SKM-1 treated with dmso at 0.1 percent for 144 hours (cell line): ENCODE results near the gene SOX6.
"Not testable (repeated sequence)": the region's sequence is repeated elsewhere in the genome, so short reads cannot be mapped to it uniquely, and the experiment has no call there.

ENCODE experiments used
- DNase-seq: peaks from one replicate; lab custom pipeline; 2025; ENCODE audit not compliant: unreplicated experiment; lab: John Stamatoyannopoulos, UW

Gene SOX6

DNA sequence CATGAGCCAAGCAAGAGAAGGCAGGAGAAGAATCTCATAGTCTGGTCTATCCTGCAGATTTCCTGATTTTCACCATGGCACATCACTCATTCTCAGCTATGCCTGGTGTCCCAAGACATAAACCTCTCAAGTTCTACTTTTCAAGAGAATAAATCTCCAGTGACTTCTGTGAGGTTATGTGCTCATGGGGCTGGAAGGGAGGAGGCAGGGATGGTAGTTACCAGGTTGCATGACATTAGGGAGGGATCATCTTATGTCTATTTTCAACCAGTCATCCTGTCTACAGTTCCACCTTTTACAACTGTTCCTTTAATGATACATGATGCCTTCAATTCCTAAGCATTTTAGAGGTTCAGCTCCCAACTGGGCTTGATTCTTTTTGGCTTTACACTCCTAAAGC, 297.7 kb downstream of the SOX6 start:
- no peak for DNase-seq

DNA sequence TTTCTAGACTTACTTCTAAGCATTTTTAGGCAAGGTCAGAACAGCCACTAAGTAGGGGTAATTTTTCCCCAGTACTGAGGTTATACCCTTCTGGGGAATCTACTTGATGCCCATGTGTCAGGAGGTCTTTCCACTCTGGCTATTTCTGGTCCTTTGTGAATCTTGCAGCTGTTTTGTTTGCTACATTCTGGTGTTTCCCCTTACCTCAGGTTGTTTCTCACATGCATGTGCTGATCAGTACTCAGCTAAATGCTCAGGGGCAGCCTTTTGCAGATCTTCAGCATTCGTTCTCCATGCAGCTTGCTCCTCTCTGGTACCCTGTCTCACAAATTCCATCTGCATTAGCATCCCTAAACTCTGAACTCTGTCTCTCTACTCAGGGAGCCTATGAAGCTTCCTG, 303.6 kb downstream of the SOX6 start:
- DNase-seq, result no peak

DNA sequence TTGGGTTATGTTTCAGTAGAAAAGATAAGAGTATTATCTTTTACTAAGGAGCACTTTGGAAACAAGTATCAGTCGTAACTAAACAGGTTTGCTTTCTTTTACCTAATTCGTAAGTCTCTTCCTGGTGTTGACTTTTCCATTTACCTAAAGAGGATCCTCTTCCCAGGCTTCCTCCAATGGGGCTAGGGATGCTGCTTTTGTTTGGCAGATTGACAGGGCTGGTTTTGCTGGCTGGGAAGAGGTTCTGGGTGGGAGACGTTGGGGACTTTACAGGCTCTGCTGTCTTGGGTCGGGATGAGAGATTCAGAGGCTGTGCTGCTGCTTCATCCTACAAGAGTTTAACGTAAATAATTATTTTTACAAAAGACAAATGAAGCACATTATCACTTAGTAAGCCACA, 306.7 kb downstream of the SOX6 start:
- DNase-seq, result no peak

DNA sequence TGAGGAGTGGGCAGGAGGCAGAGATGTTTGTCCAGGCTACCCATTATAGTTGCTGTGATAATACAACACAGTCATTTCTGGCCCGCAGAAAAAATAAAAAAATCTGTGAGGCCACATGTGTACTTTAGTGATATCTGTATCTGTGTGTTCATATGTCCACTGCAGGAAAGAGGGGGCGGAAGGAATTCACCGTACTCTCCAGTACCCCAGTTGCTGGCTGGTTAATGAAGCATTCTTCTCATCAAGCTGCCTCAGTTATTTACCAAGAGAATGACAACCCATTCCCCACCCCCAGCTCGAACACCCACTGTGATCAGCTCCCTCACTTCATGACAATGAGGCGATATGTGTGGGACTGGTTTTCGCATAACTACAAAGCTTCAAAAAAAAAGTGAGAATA, 309.3 kb downstream of the SOX6 start:
- no peak for DNase-seq

DNA sequence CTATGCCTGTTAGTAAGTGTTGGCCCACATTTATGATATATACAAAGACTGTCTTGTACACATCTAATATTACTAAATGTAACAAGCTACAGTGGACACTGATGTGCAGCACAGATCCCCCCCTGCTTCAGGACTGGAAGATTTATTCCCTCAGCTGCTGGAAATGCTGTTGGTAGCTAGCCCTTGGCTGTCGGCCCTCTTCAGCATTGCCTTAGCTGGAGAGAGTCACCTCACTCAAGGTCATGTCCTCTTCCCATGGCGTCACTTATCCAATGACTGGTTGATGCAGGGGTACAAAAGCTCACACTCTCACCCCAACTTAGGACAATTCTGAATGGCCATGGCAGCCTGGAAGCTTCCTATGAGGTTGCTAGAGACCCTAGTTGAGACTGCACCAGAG, 312.7 kb downstream of the SOX6 start:
- no peak for DNase-seq

DNA sequence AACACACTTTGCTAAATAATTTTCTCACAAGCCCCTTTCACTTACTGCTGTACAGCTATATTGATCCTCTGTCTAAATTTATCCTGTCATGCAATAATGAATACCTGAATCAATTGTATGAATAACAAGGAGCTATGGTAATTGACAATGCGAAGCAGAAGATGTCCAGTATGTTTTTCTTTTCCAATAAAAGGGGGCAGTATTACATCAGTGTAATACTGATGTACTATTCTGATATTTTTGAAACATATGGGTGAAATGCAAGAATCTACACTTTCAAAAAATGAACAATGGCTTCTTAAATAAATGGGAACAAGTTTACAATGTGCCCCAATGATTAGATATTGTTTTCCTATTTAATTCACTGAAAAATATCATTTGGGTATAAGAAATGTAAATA, 315.1 kb downstream of the SOX6 start:
- no peak for DNase-seq

DNA sequence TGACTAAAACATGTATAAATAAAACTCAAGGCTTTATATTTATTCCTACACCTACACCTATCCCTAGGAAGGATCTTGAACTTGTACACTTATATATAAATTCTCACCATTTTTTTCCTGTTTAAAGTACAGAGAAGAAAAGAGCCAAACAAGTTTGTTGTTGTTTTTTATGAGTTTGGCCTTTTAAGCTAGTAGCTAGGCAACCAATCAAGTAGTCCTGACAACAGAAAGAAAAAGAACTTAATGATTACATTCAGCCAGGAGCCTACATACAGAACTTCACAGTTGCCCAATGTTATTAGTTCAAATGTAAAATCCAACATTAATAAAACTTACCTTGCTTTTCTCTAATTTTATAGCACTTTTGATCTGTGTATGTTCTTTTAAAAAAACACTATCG, 316.2 kb downstream of the SOX6 start:
- DNase-seq, result no peak

DNA sequence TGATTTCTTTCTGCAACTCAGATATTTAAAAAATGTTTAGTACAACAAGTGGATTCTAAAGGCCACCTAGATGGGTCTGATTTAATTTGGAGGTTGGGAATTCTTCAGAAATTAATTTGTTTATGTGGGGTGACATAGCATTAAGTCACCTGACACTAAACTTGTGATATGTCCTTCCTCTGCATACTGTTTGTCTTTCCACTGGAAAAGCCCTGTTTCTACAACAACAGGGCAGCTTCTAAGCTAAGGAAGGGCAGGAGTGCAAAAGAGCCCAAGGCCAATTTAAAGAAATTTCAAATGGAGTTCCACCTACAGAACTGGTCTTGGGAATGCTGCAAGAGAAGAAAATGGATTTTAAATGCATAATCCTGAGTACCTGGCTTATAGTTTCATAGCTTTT, 319.2 kb downstream of the SOX6 start:
- DNase-seq, result no peak

DNA sequence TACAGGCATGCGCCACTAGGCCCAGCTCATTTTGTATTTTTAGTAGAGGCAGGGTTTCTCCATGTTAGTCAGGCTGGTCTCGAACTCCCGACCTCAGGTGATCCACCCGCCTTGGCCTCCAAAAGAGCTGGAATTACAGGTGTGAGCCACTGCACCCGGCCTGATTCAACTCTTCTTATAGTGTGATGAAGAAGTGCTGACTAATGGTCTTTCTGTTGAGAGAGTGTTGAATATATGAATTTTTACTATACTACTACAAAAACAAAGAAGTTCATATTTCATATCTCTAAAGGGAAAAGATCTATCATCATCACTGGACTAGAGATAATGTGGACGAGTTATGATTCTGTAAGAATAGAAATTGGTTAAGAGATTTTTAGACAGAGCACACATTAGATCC, 320.1 kb downstream of the SOX6 start:
- no peak for DNase-seq

DNA sequence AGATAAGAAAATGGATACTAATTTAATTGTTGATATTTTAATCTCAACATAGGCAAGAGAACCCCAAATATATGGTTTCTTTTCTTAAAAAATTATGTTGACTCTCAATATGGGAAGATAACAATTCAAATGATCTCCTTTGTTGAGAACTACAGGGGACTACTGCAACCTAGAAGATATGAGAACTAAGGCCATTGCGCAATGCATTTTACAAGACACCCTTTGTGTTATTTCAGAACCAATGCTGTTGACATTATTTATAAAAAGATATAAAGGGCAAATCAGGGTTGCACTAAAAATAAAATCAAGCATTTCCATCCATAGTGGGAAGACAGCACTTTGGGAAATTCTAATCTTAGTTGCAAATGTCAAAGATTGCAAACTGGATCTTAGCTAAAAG, 322.3 kb downstream of the SOX6 start:
- no peak for DNase-seq

DNA sequence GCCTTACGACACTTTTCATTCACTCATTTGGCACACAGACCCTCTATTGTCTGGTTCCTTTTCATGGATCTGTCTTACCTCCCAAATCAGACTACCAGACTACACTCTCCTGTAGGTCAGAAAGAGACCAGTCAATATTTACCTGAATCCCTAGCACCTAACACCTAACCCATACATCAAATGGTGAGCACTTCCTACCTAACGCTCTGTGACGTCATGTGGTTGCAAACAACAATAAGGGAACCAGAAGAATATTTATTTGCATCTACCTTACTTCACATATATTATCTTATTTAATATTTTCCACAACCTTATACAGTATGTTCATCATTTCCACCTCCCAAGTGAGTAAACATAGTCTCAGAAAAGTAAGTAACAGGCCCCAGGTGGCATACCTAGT, 323.4 kb downstream of the SOX6 start:
- DNase-seq, result no peak

DNA sequence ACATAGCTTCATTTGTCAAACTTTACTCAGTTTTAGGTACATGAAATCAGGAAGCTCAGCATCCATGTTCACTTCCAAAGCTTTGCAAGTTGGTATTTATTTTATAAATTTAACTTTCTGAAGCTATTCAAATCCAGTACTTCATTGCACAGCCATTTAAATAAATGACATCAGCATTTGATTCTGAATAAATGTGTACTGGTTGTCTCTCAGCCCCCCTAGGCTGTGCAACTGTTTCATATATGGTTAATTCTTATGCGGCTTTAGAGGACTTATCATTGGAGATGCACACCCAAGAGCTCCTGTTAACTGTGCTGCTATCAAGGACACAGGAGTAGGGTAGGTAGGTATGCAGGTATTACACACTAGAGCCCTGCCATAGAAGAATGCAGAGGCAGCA, 325.1 kb downstream of the SOX6 start:
- DNase-seq, result no peak

DNA sequence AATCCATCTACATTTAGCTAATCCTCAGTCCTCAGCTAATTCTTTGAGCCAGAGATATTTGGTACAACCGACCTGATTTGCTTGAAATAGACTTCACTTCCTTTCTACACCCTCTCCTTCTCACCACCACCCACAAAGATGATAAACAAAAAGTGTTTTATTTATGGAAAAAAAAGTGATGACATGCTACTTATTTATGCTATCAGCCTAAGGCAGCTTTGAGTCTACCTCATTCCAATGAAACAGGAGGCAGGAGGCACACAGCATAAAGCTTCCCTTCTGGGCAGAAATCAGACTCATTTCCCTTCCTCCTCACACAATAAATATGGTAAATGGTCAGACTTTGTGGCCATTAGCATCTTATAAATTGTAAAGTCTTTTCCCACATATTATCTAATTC, 325.7 kb downstream of the SOX6 start:
- DNase-seq, result no peak

DNA sequence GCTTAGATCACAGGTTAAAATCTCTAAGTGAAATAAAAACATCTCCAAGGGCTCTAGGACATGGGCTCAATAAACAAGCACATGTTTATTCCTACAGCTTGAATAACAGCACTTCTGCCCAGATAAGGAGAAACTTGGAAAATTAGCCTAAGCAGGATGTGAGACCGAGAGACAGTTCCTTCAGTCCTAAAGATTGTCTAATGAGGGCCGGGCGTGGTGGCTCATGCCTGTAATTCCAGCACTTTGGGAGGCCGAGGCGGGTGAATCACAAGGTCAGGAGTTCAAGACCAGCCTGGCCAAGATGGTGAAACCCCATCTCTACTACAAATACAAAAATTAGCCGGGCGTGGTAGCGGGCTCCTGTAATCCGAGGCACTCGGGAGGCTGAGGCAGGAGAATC, 327.2 kb downstream of the SOX6 start:
- DNase-seq, result not testable (repeated sequence)

DNA sequence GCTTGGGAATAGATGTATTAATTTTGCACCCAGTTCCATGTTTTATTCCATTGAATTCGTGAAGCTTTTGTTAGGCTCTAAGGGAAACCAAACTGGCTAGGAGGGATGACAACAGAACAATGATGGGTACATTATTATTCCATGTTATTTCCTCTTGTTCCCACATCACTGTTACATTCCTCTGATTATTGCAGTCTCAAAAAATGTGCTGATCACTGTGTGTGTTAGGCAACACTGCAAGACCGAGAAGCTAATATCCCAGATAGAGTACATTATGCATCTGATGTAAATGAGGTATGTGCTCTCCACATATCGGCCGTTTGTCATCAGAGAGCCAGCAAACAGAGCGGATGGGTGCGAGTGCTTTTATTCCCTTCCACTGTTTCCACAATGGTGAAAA, 327.9 kb downstream of the SOX6 start:
- DNase-seq, result no peak

DNA sequence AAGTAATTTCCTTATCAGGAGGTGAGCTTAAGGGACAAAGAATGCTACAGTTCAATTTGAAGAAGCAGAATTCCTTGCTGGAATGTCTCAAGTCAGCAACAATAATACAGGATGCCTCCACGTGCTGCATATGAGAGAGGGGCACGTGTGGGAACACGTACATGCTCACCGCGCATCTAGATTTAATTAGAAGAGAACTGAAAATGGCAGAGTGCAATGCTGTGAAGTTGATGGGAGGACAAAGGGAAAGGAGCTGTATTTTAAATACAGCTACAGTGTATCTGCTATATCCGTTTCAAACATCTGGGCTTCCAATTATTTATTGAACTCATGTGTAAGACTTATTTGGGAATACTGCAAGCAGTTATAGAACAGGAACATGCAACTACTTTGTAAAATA, 328.7 kb downstream of the SOX6 start:
- no peak for DNase-seq

DNA sequence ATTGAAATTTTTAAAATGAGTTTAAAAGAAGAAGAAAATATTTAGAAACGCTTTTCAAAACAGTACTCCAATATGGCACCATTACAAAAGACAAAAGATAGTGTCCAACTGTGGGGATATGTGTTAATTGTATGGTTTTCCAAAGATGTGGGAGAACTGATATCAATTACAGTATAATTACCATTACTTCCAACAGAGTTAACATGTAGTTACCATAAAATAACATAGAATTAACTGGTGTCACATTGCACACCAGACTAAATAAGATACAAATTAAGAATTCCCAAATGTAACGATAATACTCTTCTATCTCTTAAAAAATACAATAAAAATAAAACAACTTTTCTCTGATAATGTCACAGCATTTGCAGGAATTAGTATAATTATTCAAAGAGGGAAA, 329.5 kb downstream of the SOX6 start:
- DNase-seq, result no peak

DNA sequence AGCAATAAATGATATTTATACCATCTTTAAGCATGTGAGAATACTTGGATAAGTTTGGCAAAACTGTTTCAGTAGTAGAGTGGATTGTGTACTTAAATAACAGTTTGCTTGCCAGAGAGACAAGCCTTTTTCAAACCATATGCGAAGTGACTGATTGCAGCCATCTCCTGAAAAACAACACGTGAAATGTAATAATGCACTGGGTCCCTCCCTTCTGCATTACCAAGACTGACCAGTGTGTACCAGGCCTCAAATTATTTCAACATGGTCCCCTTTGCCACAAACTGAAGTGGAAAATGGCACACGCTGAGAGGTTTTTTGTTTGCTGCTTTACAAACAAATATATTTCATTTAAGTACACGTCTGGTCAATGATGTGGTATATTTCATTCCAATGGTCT, 337.4 kb downstream of the SOX6 start:
- DNase-seq, result no peak

DNA sequence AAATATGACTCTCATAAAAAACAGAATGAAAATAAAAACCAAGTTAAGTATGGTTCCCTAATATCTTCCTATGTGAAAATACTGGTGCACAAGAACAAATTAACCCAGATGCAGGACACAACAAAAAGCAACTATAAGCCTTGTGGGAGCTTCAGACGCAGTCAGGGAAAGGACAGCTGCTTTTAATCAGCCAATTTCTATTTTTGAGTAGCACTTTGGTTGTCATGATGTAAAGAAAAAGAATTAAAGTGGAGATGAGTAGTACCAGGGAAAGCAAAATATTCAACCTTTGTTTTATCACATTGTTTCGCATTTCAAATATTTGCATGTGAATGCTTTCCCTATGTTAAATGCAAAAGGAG, 339.9 kb downstream of the SOX6 start:
- no peak for DNase-seq

DNA sequence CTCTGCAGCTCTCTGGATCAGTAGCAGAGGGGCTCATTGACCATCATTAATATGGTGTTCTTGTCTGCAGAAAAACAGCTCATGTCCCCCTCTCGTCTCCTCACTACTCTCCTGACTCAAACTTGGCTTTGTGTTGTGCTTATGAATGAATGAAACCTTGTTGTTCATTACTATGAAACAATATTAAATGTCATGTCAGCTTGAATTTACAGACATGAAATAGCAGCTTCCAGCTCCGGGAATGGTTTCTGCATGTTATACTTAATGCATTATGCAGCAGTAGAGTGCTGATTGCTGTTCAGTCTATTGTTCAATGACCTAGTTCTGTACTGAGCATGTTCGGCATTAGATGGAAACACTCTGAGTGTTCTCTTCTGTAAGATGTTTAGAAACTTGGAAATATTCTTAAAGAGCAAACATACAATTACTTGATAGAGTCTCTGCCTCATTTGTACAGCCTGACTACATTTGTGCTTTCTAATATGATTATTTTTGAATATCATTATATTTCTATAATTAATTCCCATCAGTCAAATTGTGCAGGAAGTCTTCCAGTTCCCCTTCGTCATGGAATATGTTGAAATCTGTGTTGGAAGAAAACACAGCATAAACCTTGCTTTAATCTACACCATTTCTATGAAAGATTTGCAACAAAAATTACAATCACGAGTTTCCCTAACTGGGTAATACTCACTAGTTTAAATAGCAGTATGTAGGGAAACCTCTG, 340.4 kb downstream of the SOX6 start:
- DNase-seq, result no peak

DNA sequence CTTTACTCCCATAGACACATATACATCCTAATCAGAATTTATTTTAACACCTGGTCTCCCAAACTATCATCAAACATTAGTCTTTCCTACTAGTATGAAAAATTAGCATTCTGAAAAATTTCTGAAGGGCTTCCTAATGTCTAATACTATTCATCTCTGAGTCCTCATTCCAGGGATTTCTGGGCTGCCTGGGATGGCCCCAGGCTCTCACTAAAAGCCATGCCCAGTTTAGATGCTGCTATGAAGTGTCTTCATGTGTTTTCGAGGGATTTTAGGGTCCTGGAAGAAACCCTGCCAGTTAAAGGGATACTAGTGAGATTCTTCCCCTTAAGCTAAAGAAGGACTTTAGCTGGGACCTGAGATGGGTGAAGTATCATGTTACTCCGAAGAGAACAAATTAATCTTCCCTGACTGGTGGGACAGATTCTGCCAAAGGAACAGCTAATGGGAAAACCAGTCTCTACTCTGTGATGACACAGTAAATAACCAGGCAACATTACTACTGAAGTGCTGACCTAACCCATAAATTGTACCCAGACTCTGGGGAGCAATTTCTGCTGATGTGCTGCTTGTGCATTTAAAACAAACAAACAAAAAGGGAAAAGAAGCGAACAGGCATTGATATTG, 342.6 kb downstream of the SOX6 start:
- DNase-seq, result no peak

DNA sequence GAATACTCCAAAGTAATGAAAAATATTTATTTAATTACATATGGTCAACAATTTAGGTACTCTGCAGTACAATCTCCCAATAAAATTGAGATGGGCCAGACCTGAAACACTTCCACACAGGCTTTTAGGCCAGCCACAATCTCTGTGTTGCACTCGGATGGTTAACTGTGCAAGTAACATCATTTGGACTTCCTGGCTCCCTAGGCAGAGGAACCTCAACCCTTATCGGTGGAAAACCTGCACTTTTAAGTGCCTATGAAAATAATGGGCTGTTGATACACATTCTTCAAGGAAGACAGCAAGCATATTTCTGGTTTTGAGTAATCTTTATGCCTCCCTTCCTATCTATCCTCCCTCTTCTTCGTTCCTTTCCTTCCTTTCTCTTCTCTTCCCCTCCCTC, 343.1 kb downstream of the SOX6 start:
- DNase-seq, result no peak

DNA sequence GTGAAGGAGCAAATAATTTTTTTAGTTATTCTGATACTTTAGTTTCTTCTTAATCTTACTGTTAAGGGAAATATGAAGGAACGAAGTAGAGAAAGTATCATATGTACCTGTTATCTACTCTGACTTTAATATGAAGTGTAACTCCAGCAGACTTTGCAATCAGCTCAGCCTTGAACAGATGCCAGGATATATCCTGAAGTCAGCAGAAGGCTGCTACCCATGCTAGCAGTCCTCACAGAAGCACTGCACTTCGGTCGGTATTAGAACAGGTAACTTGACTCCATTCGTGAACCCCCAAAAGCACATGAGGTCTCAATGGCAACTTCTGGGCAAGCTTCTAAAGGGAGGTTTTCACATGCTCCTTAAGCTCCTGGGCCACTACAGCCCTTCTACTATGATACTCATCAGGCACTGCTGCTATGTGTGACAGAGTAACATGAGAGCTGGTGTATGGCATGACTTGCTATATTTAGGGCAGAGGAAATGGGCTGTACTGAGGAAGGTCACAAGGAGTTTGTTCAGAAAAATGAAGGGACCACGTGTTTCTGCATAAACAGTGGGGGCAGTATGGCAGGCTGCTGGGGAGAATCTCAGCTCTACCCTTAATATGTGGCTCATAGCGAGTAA, 344.1 kb downstream of the SOX6 start:
- DNase-seq, result no peak
